K562 (cell line): ENCODE measurements around the gene CNTROB.

Source experiments
- POLR2AphosphoS5 ChIP-seq: IDR thresholded peaks from 2 replicates; pipeline ENCODE4 v1.6.1; 2011; ENCODE audit warnings: mild to moderate bottlenecking, low read depth, low read length, moderate library complexity; ENCODE audit not compliant: control insufficient read depth, insufficient read depth
- ZNF407 ChIP-seq: fragments of 450-650 bp; IDR thresholded peaks from 2 replicates; pipeline ENCODE4 v1.6.1; 2016; ENCODE audit warnings: low read depth

GRCh38 chr17:7887482-7888183 lies 44.4 kb upstream of the CNTROB start:
- TF ChIP-seq POLR2AphosphoS5 (no peak), ZNF407 (no peak)
